K562 (cell line): ENCODE data around the gene GDF7. TPM values are rescaled to one million over a fixed set of nuclear protein-coding genes. Genes with fewer than 3 reads are reported as not detected.

ENCODE experiments used
- ATAC-seq: fragments of 200-7000 bp; cut with Tn5 transposase; 3 replicates; pipeline ENCODE4 v1.9.1; 2020; ENCODE audit warnings: moderate library complexity
- BruUV-seq: library from RNA; stranded (reverse); fragments of 400-500 nt; replicated peaks from 2 replicates; lab custom pipeline; 2021; lab: Mats Ljungman, UMichigan
- CTCF ChIA-PET: fragments of 300-600 bp; formaldehyde crosslinking; extraction: SDS; loops from one replicate; lab custom pipeline; 2021; ENCODE audit warnings: low intra/inter-chr PET ratio; lab: Yijun Ruan, JAX
- POLR2A ChIA-PET: fragments of 300-600, 350-650 bp; sonication (Branson Sonifier 250); formaldehyde crosslinking; extraction: SDS; loops from one replicate; lab custom pipeline; 2021; ENCODE audit warnings: antibody characterized with exemption, inconsistent platforms; lab: Yijun Ruan, JAX
- DNase-seq, 4 experiments: peaks; one replicate each; pipeline versions ENCODE4 v3.0.0 to v3.0.0-alpha.2; 2011 to 2018; ENCODE audit warnings: low spot score in 3 of 4, mixed read lengths in 3 of 4; ENCODE audit errors: extremely low read depth in 1 of 4
- FAIRE-seq: peaks from 2 replicates; lab custom pipeline; 2011; peaks lifted over from hg19 to GRCh38; lab: Jason Lieb, UNC
- H2AFZ ChIP-seq: 2 replicates; pipeline ENCODE4 v1.6.0; 2011; ENCODE audit warnings: low read depth, low read length, control low read depth, inconsistent platforms
- H3K27ac ChIP-seq: fragments of 200-600 bp; 3 replicates; pipeline ENCODE4 v1.8.0; 2011; ENCODE audit warnings: low read depth, mild to moderate bottlenecking, control low read depth, inconsistent platforms, low read length, moderate library complexity, mixed read lengths; ENCODE audit errors: extremely low read depth
- H3K27me3 ChIP-seq, 2 experiments: fragments of 300-600 bp in 1 of 2; 2 replicates in 1 of 2; 3 replicates in 1 of 2; pipeline versions ENCODE4 v1.6.0 to v1.8.0; 2011; ENCODE audit warnings: inconsistent platforms in 2 of 2, low read length in 2 of 2, mild to moderate bottlenecking in 1 of 2, mixed read lengths in 1 of 2, moderate library complexity in 1 of 2; ENCODE audit not compliant: control insufficient read depth in 2 of 2, insufficient read depth in 2 of 2
- H3K36me3 ChIP-seq: fragments of 300-600 bp; 3 replicates; pipeline ENCODE4 v1.8.0; 2011; ENCODE audit warnings: mild to moderate bottlenecking, low read length, inconsistent platforms; ENCODE audit not compliant: control insufficient read depth, insufficient read depth
- H3K4me1 ChIP-seq, 2 experiments: fragments of 200-600 bp in 1 of 2; replicated peaks in 1 of 2; 2 replicates in 1 of 2; 3 replicates in 1 of 2; pipeline versions ENCODE4 v1.5.1 to v1.8.0; 2011; ENCODE audit warnings: inconsistent platforms in 2 of 2, low read length in 2 of 2, mild to moderate bottlenecking in 1 of 2, mixed read lengths in 1 of 2, moderate library complexity in 1 of 2; ENCODE audit not compliant: control insufficient read depth in 2 of 2, insufficient read depth in 2 of 2
- H3K4me2 ChIP-seq: 2 replicates; pipeline ENCODE4 v1.6.1; 2011; ENCODE audit warnings: low read length, control low read depth, inconsistent platforms, mixed read lengths; ENCODE audit not compliant: insufficient read depth
- H3K4me3 ChIP-seq: fragments of 200-600 bp; sonication (generic), shearing (Covaris generic); 2 replicates; pipeline ENCODE4 v1.5.1; 2016; ENCODE audit warnings: control low read depth, inconsistent platforms
- H3K79me2 ChIP-seq: fragments of 200-600 bp; 3 replicates; pipeline ENCODE4 v1.8.0; 2011; ENCODE audit warnings: low read length, inconsistent platforms; ENCODE audit not compliant: control insufficient read depth, insufficient read depth
- H3K9ac ChIP-seq, 2 experiments: 2 replicates each; pipeline versions ENCODE4 v1.6.0 to v1.6.1; 2011; ENCODE audit warnings: low read depth in 2 of 2, low read length in 2 of 2, control low read depth in 1 of 2, inconsistent platforms in 1 of 2, mild to moderate bottlenecking in 1 of 2, mixed read lengths in 1 of 2; ENCODE audit not compliant: insufficient read depth in 1 of 2
- H3K9me1 ChIP-seq: one replicate; pipeline ENCODE4 v1.6.0; 2011; ENCODE audit warnings: inconsistent platforms, mild to moderate bottlenecking, low read length, moderate library complexity; ENCODE audit not compliant: control insufficient read depth, insufficient read depth
- H3K9me3 ChIP-seq: replicated peaks from 2 replicates; pipeline ENCODE4 v1.5.1; 2011; ENCODE audit warnings: low read depth, low read length, inconsistent platforms; ENCODE audit not compliant: control insufficient read depth, insufficient read depth
- H4K20me1 ChIP-seq: replicated peaks from 2 replicates; pipeline ENCODE4 v1.6.1; 2011; ENCODE audit warnings: low read length, inconsistent platforms, mixed read lengths; ENCODE audit not compliant: control insufficient read depth, insufficient read depth
- CBX2 ChIP-seq: fragments of 200-600 bp; sonication (generic); IDR thresholded peaks from one replicate; pipeline ENCODE4 v1.6.1; 2012; ENCODE audit warnings: mild to moderate bottlenecking, low read length, inconsistent platforms; ENCODE audit not compliant: insufficient read depth, poor library complexity, severe bottlenecking
- CEBPG ChIP-seq, 3 experiments: fragments of 200-800 bp in 1 of 3; sonication (Bioruptor generic) in 1 of 3; sonication (generic) in 1 of 3; formaldehyde crosslinking in 1 of 3; IDR thresholded peaks in 2 of 3; conservative IDR thresholded peaks in 1 of 3; 2 replicates each; pipeline versions ENCODE4 v1.6.1 to v1.8.0; 2016 to 2022; ENCODE audit warnings: missing compliant biosample characterization in 2 of 3, missing genetic modification characterization in 2 of 3, mild to moderate bottlenecking in 1 of 3, missing genetic modification reagents in 1 of 3
- CHD1 ChIP-seq: fragments of 200-600 bp; sonication (generic); IDR thresholded peaks from one replicate; pipeline ENCODE4 v1.6.1; 2012; ENCODE audit warnings: mild to moderate bottlenecking, moderate library complexity, low read length, inconsistent platforms
- EP300 ChIP-seq: IDR thresholded peaks from 2 replicates; pipeline ENCODE4 v1.6.1; 2012; ENCODE audit warnings: low read length, improper control_type of control experiment
- ESRRB ChIP-seq: fragments of 250-450 bp; sonication (Bioruptor Pico); IDR thresholded peaks from 2 replicates; pipeline ENCODE4 v1.5.0; 2020; ENCODE audit warnings: mild to moderate bottlenecking, moderate library complexity, borderline replicate concordance
- EWSR1 ChIP-seq: fragments of 450-650 bp; IDR thresholded peaks from 2 replicates; pipeline ENCODE4 v1.6.1; 2018; ENCODE audit warnings: borderline replicate concordance, mild to moderate bottlenecking, low read depth, moderate library complexity; ENCODE audit not compliant: partially characterized antibody
- GATA2 ChIP-seq: sonication (generic); formaldehyde crosslinking; IDR thresholded peaks from 2 replicates; pipeline ENCODE4 v1.4.0; 2020; ENCODE audit warnings: mild to moderate bottlenecking, missing genetic modification reagents
- KAT7 ChIP-seq: sonication (generic); formaldehyde crosslinking; IDR thresholded peaks from 2 replicates; pipeline ENCODE4 v1.8.0; 2022; ENCODE audit warnings: missing genetic modification reagents, mild to moderate bottlenecking, borderline replicate concordance
- NCOA1 ChIP-seq: fragments of 450-650 bp; IDR thresholded peaks from 2 replicates; pipeline ENCODE4 v1.6.1; 2016; ENCODE audit warnings: low read depth
- NFIC ChIP-seq: fragments of 450-650 bp; IDR thresholded peaks from 2 replicates; pipeline ENCODE4 v1.6.1; 2017; ENCODE audit warnings: mild to moderate bottlenecking, inconsistent platforms
- POU5F1 ChIP-seq: fragments of 150-350 bp; IDR thresholded peaks from 2 replicates; pipeline ENCODE4 v1.6.1; 2014; ENCODE audit warnings: borderline replicate concordance, low read length, low read depth, mild to moderate bottlenecking; ENCODE audit not compliant: partially characterized antibody
- RAD51 ChIP-seq: fragments of 450-650 bp; IDR thresholded peaks from 2 replicates; pipeline ENCODE4 v1.7.1; 2016; ENCODE audit warnings: low read depth, mild to moderate bottlenecking, borderline replicate concordance
- RCOR1 ChIP-seq, 2 experiments: IDR thresholded peaks; 2 replicates each; pipeline ENCODE4 v1.6.1; 2012; ENCODE audit warnings: low read depth in 2 of 2, low read length in 2 of 2, borderline replicate concordance in 1 of 2, improper control_type of control experiment in 1 of 2
- SUPT5H ChIP-seq: fragments of 450-650 bp; IDR thresholded peaks from 2 replicates; pipeline ENCODE4 v1.6.1; 2016
- TAF7 ChIP-seq: fragments of 450-650 bp; IDR thresholded peaks from 2 replicates; pipeline ENCODE4 v1.6.1; 2016; ENCODE audit warnings: missing genetic modification characterization, missing compliant biosample characterization
- ZBED1 ChIP-seq: IDR thresholded peaks from 2 replicates; pipeline ENCODE4 v1.6.1; 2014
- ZNF24 ChIP-seq: fragments of 450-650 bp; IDR thresholded peaks from 2 replicates; pipeline ENCODE4 v1.6.1; 2016
- ZNF449 ChIP-seq: fragments of 250-450 bp; sonication (Bioruptor Pico); IDR thresholded peaks from 2 replicates; pipeline ENCODE4 v1.8.0; 2022; ENCODE audit warnings: moderate library complexity, mild to moderate bottlenecking, inconsistent platforms
- WGBS: fragments of 100-300 bp; shearing (Covaris generic); methylation state at CpG from one replicate; pipeline ENCODE4 v1.1.6; 2016; ENCODE audit warnings: low coverage, mixed read lengths; ENCODE audit not compliant: insufficient coverage; ENCODE audit errors: missing lambda C conversion rate; 5-methylcytosine and 5-hydroxymethylcytosine counted together
- in situ Hi-C: fragments of 300-500 bp; cut with MboI; formaldehyde crosslinking; loops from 4 replicates; pipeline ENCODE4 v1.15.0; 2018; ENCODE audit warnings: inconsistent platforms, mixed read lengths
- intact Hi-C: fragments of 100-400 bp; cut with micrococcal nuclease; formaldehyde crosslinking; loops from 2 replicates; pipeline ENCODE4 v1.14.2; 2022
- polyA plus RNA-seq, 8 experiments: library from polyadenylated mRNA; depleted of rRNA in 4 of 8; stranded (reverse) in 5 of 8; unstranded in 3 of 8; fragments of >200 nt; fragmentation: Nextera tagmentation in 2 of 8; fragmentation: Illumina TruSeq in 1 of 8; extraction: Ambion mirVana in 2 of 8; extraction: Trizol in 1 of 8; gene quantifications; 2 replicates each; pipeline versions ENCODE4 v1.2.1 to v1.2.3, GENCODE V29; 2011 to 2014; ENCODE audit warnings: inconsistent platforms in 1 of 8, missing spikeins in 1 of 8
- total RNA-seq, 7 experiments: library from RNA; depleted of rRNA in 6 of 7; stranded (reverse); fragments of >200 nt in 6 of 7; fragmentation: Illumina TruSeq in 2 of 7; extraction: Trizol in 2 of 7; gene quantifications; 2 replicates each; pipeline versions ENCODE4 v1.2.1 to v1.2.3, GENCODE V29; 2011 to 2021; ENCODE audit warnings: low replicate concordance in 1 of 7
- TF ChIP-seq, protein P1 (sequence below): fragments of 250-450 bp; sonication (Bioruptor Pico); IDR thresholded peaks from 2 replicates; pipeline ENCODE4 v1.5.0; 2021

Gene GDF7
- total and polyA plus RNA-seq, 9 of the 15 experiments (the other 6 are each of a cell fraction or from before 2014, with no cell fraction given): 0.01 TPM; not detected in 7

DNA sequence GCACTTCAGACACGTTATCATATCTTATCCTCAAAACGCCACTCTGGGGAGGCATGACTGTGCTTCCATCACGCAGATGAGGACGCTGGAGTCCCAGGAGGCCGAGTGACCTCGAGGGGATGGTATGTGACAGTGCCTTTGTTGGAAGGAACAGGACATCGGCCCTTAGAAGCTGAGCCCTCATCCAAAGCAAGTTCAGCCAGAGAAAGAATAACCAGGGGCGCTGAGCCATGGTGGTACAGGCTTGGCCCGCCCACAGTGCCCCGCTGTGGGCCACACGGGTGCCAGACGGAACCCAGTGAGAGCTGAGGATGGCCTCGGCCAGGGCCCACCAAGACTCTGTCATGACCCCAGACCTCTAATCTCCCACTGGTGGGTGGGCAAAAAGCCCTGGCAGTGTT is 47.3 kb upstream of the GDF7 start:
- H2AFZ ChIP-seq: no peak overlapping the region
- no peak overlapping the region for H3K4me2 ChIP-seq
- H3K79me2 ChIP-seq: no peaks in the 10 kb centered on the region
- in situ Hi-C loops: no loop called here
- H3K9me1 ChIP-seq: no peaks in the 10 kb centered on the region
- DNase-seq: no peak
- intact Hi-C loops: no loop called here
- H3K9ac ChIP-seq: no peak overlapping the region
- CTCF ChIA-PET: no interaction called here
- H3K27ac ChIP-seq: no peak overlapping the region
- TF ChIP-seq EWSR1 (no peak), ZBED1 (no peak), RCOR1 (IDR thresholded peaks at IDR 0.05; ENCODE audit: borderline replicate concordance in 1 of 2, low read depth in 2 of 2, low read length in 2 of 2) (no peak), ZNF24 (no peak), EP300 (no peak), KAT7 (no peak), SUPT5H (no peak), POU5F1 (no peak), CBX2 (no peak), RAD51 (no peak), NFIC (no peak), CEBPG (CRISPR knock-in tag; IDR thresholded peaks at IDR 0.05) (no peak), CEBPG (tag; conservative IDR thresholded peaks at IDR 0.05 in 1 of 2, IDR thresholded peaks at IDR 0.05 in 1 of 2) (no peak), ESRRB (CRISPR knock-in tag) (no peak), NCOA1 (no peak), GATA2 (CRISPR knock-in tag) (no peak), ZNF449 (CRISPR knock-in tag) (no peak), CHD1 (no peak), TAF7 (tag) (no peak)
- TF ChIP-seq, protein P1, sequence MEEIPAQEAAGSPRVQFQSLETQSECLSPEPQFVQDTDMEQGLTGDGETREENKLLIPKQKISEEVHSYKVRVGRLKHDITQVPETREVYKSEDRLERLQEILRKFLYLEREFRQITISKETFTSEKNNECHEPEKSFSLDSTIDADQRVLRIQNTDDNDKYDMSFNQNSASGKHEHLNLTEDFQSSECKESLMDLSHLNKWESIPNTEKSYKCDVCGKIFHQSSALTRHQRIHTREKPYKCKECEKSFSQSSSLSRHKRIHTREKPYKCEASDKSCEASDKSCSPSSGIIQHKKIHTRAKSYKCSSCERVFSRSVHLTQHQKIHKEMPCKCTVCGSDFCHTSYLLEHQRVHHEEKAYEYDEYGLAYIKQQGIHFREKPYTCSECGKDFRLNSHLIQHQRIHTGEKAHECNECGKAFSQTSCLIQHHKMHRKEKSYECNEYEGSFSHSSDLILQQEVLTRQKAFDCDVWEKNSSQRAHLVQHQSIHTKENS (CRISPR knock-in tag): no peak
- TF ChIP-seq, all 486 proteins: peak for 0
- 48% methylated on average over 11 of the region's 13 CpGs for WGBS
- FAIRE-seq (no peak), ATAC-seq (no peak)
- no peaks in the 10 kb centered on the region for H4K20me1 ChIP-seq
- no peaks in the 10 kb centered on the region for H3K9me3 ChIP-seq
- POLR2A ChIA-PET: interaction anchor here (0.6 to 0.7 kb wide), 3 partner anchors 25 to 239 kb away, joined by 3 to 4 read pairs (median 3); no protein-coding TSS in a partner anchor
- no peak overlapping the region for H3K4me3 ChIP-seq
- H3K4me1 ChIP-seq: peaks cover 19 to 31% of the 10 kb centered on the region in 2 experiments
- no TSS peak for BruUV-seq
- no peaks in the 10 kb centered on the region for H3K27me3 ChIP-seq
- H3K36me3 ChIP-seq: no peaks in the 10 kb centered on the region
